H1 (cell line): Measurements from ENCODE around the gene KIF26B. TPM values are rescaled to one million over a fixed set of nuclear protein-coding genes. Genes with fewer than 3 reads are reported as not detected.

Experiments used
- CBX8 ChIP-seq: fragments of 300-800, 300-1000 bp; sonication (generic); IDR thresholded peaks from 2 replicates; pipeline ENCODE4 v1.7.1; 2016; ENCODE audit warnings: low read depth, low read length, borderline replicate concordance
- POLR2AphosphoS5 ChIP-seq: IDR thresholded peaks from 2 replicates; pipeline ENCODE4 v1.6.1; 2011; ENCODE audit warnings: low read depth, low read length
- polyA plus RNA-seq, 7 experiments: library from polyadenylated mRNA; depleted of rRNA in 3 of 7; stranded (reverse) in 5 of 7; unstranded in 2 of 7; fragments of >200 nt in 5 of 7; fragments of 200-250 nt in 2 of 7; gene quantifications; 1 replicate in 5 of 7; 2 replicates in 1 of 7; 4 replicates in 1 of 7; pipeline versions ENCODE4 v1.2.1 to v1.2.3, GENCODE V29; 2011 to 2013; ENCODE audit warnings: missing spikeins in 2 of 7, mixed read lengths in 2 of 7
- total RNA-seq: library from RNA; stranded (reverse); fragmentation: NEBNext Ultra II Directional; extraction: Animal tissue kit (Norgen Biotek cat#: 25700); gene quantifications from 2 replicates; pipeline ENCODE4 v1.2.1, GENCODE V29; 2021

Gene KIF26B
- total and polyA plus RNA-seq, 2 of the 8 experiments (the other 6 are each of a cell fraction or from before 2014, with no cell fraction given), result 0.06 to 0.28 TPM

- TF ChIP-seq CBX8 (no peak), POLR2AphosphoS5 (no peak)
Observed at GRCh38 chr1:245469006-245469405, 314.2 kb downstream of the KIF26B start (continued).
